H1 (cell line): ENCODE results near the gene WASF1. TPM values are rescaled to one million over a fixed set of nuclear protein-coding genes. Genes with fewer than 3 reads are reported as not detected.

Experiments used
- CHD1 ChIP-seq: IDR thresholded peaks from 2 replicates; pipeline ENCODE4 v1.6.1; 2012; ENCODE audit warnings: low read depth, low read length, improper control_type of control experiment
- MAX ChIP-seq: IDR thresholded peaks from 2 replicates; pipeline ENCODE4 v1.6.1; 2012; ENCODE audit warnings: inconsistent platforms
- NRF1 ChIP-seq: IDR thresholded peaks from 2 replicates; pipeline ENCODE4 v1.6.1; 2011; ENCODE audit warnings: mild to moderate bottlenecking, low read depth, low read length, improper control_type of control experiment
- RFX5 ChIP-seq: IDR thresholded peaks from 2 replicates; pipeline ENCODE4 v1.6.1; 2011; ENCODE audit warnings: low read depth, low read length, improper control_type of control experiment, borderline replicate concordance
- RNF2 ChIP-seq: fragments of 200-900, 300-1000 bp; sonication (generic); IDR thresholded peaks from 2 replicates; pipeline ENCODE4 v1.7.1; 2016; ENCODE audit warnings: borderline replicate concordance, low read depth, mild to moderate bottlenecking, antibody characterized with exemption, low read length; ENCODE audit not compliant: poor library complexity, severe bottlenecking; ENCODE audit errors: missing control alignments
- SP2 ChIP-seq: IDR thresholded peaks from 2 replicates; pipeline ENCODE4 v1.6.1; 2012; ENCODE audit warnings: mild to moderate bottlenecking, low read length, inconsistent platforms
- SP4 ChIP-seq: IDR thresholded peaks from 2 replicates; pipeline ENCODE4 v1.6.1; 2012; ENCODE audit warnings: low read length, inconsistent platforms
- TAF1 ChIP-seq: IDR thresholded peaks from 2 replicates; pipeline ENCODE4 v1.6.1; 2011; ENCODE audit warnings: mild to moderate bottlenecking, low read depth, low read length
- polyA plus RNA-seq, 7 experiments: library from polyadenylated mRNA; depleted of rRNA in 3 of 7; stranded (reverse) in 5 of 7; unstranded in 2 of 7; fragments of >200 nt in 5 of 7; fragments of 200-250 nt in 2 of 7; gene quantifications; 1 replicate in 5 of 7; 2 replicates in 1 of 7; 4 replicates in 1 of 7; pipeline versions ENCODE4 v1.2.1 to v1.2.3, GENCODE V29; 2011 to 2013; ENCODE audit warnings: missing spikeins in 2 of 7, mixed read lengths in 2 of 7
- total RNA-seq: library from RNA; stranded (reverse); fragmentation: NEBNext Ultra II Directional; extraction: Animal tissue kit (Norgen Biotek cat#: 25700); gene quantifications from 2 replicates; pipeline ENCODE4 v1.2.1, GENCODE V29; 2021

The WASF1 gene
- total and polyA plus RNA-seq, 2 of the 8 experiments (the other 6 are each of a cell fraction or from before 2014, with no cell fraction given) = 37.6 to 39.9 TPM

GRCh38 chr6:110068592-110068967, 110.9 kb downstream of the WASF1 start (continued):
- TF ChIP-seq MAX (no peak), RNF2 (no peak), SP2 (no peak), CHD1 (no peak), RFX5 (no peak), NRF1 (no peak), SP4 (no peak), TAF1 (no peak)
